Motor neuron (in vitro differentiated cells): ENCODE data around the gene PRPF6. TPM values are rescaled to one million over a fixed set of nuclear protein-coding genes. Genes with fewer than 3 reads are reported as not detected.

Source experiments
- ATAC-seq, 8 experiments: fragments of 200-7000 bp; cut with Tn5 transposase; replicated peaks in 6 of 8; 2 replicates each; pipeline ENCODE4 v1.8.0; 2021; ENCODE audit warnings: mild to moderate bottlenecking in 8 of 8, moderate library complexity in 8 of 8
- H3K27ac ChIP-seq, 2 donors: fragments of 250-450 bp; sonication (Bioruptor Pico); 2 replicates each; pipeline ENCODE4 v1.9.0; 2021; ENCODE audit warnings: antibody characterized with exemption in 2 of 2, mild to moderate bottlenecking in 2 of 2, moderate library complexity in 1 of 2
- H3K4me1 ChIP-seq, 2 donors: fragments of 250-450 bp; sonication (Bioruptor Pico); replicated peaks in 1 of 2; 2 replicates each; pipeline ENCODE4 v1.6.1; 2021; ENCODE audit warnings: antibody characterized with exemption in 2 of 2, mild to moderate bottlenecking in 2 of 2, moderate library complexity in 1 of 2
- H3K4me3 ChIP-seq, 5 donors: fragments of 250-450 bp; sonication (Bioruptor Pico); 2 replicates each; pipeline ENCODE4 v1.9.0; 2021; ENCODE audit warnings: antibody characterized with exemption in 5 of 5, mild to moderate bottlenecking in 5 of 5, moderate library complexity in 4 of 5
- WGBS, 10 experiments: fragments of 450-650 bp; shearing (Covaris generic); methylation state at CpG; one replicate each; pipeline ENCODE4 v1.0.0; 2022; 5-methylcytosine and 5-hydroxymethylcytosine counted together
- in situ Hi-C, 9 experiments: fragments of 400-800 bp; cut with MboI; loops; one replicate each; pipeline ENCODE4 v1.15.0; 2021; ENCODE audit warnings: low sequenced_read_pairs in 9 of 9, low pct_unique_long_range_greater_than_20kb in 2 of 9; ENCODE audit not compliant: unreplicated experiment in 9 of 9
- total RNA-seq, 8 experiments: library from RNA; unstranded; fragments of 300-600 nt; gene quantifications; 2 replicates each; pipeline versions ENCODE4 v1.2.3 to v1.2.4, GENCODE V29; 2022

PRPF6 gene
- total RNA-seq, 8 experiments from 2014 or later: 38.2 to 97.9 (median 64.2) TPM

GRCh38 chr20:64025101-64025825 is 44.3 kb downstream of the PRPF6 start:
- 89 to 100% (median 98%) methylated on average over 2 to 9 of the region's 18 CpGs; no CpG with 5 or more reads in 2 of the 10 experiments for WGBS, 10 experiments
- ATAC-seq: no peak
- in situ Hi-C loops: no loop called here
- H3K4me3 ChIP-seq: no peak overlapping the region
- H3K4me1 ChIP-seq: no peaks in the 10 kb centered on the region
- no peak overlapping the region for H3K27ac ChIP-seq

- peak in 3 of 8 experiments; percentile 7 to 55 (median 28) for ATAC-seq
- Histone ChIP-seq H3K4me1 (no peaks in the 10 kb centered on the region), H3K27ac (no peak overlapping the region), H3K4me3 (no peak overlapping the region)
- in situ Hi-C loops: no loop called here
- WGBS, 10 experiments: 72 to 100% (median 87%) methylated on average over 1 to 14 of the region's 29 CpGs; no CpG with 5 or more reads in 6 of the 10 experiments
These were observed 45.0 kb downstream of the PRPF6 start for GRCh38 chr20:64025826-64026412.

- Histone ChIP-seq H3K4me1 (no peaks in the 10 kb centered on the region), H3K4me3 (no peak overlapping the region), H3K27ac (no peak overlapping the region)
- WGBS, 10 experiments: 86 to 100% (median 92%) methylated on average over 1 to 11 of the region's 24 CpGs; no CpG with 5 or more reads in 5 of the 10 experiments
- in situ Hi-C loops: no loop called here
- ATAC-seq: no peak
These were observed 47.2 kb downstream of the PRPF6 start for GRCh38 chr20:64027981-64028685.

GRCh38 chr20:64029293-64030117 is 48.6 kb downstream of the PRPF6 start:
- in situ Hi-C loops: no loop called here
- ATAC-seq: no peak
- 92 to 100% (median 97%) methylated on average over 1 to 9 of the region's 38 CpGs; no CpG with 5 or more reads in 4 of the 10 experiments for WGBS, 10 experiments

GRCh38 chr20:64030371-64031134 is 49.6 kb downstream of the PRPF6 start:
- no peak for ATAC-seq
- H3K4me1 ChIP-seq: peaks cover 1 to 3% of the 10 kb centered on the region in 2 donors
- no peak overlapping the region for H3K27ac ChIP-seq
- no peak overlapping the region for H3K4me3 ChIP-seq
- in situ Hi-C loops: no loop called here
- WGBS, 10 experiments: 70 to 100% (median 95%) methylated on average over 1 to 5 of the region's 20 CpGs; no CpG with 5 or more reads in 5 of the 10 experiments

More at GRCh38 chr20:64029293-64030117, 48.6 kb downstream of the PRPF6 start:
- H3K27ac ChIP-seq: no peak overlapping the region
- no peaks in the 10 kb centered on the region for H3K4me1 ChIP-seq
- no peak overlapping the region for H3K4me3 ChIP-seq

GRCh38 chr20:64031822-64032314 is 50.9 kb downstream of the PRPF6 start:
- H3K27ac ChIP-seq: no peak overlapping the region
- no peak overlapping the region for H3K4me3 ChIP-seq
- WGBS, 10 experiments: 80 to 100% (median 93%) methylated on average over 1 to 14 of the region's 19 CpGs; no CpG with 5 or more reads in 2 of the 10 experiments
- peaks cover 15 to 16% of the 10 kb centered on the region in 2 donors for H3K4me1 ChIP-seq
- in situ Hi-C loops: no loop called here
- ATAC-seq: no peak

GRCh38 chr20:64032706-64033624 is 52.0 kb downstream of the PRPF6 start:
- no peak for ATAC-seq
- no peak overlapping the region for H3K27ac ChIP-seq
- WGBS, 10 experiments: 74 to 100% (median 94%) methylated on average over 2 to 8 of the region's 31 CpGs; no CpG with 5 or more reads in 6 of the 10 experiments
- H3K4me3 ChIP-seq: no peak overlapping the region
- peaks cover 21 to 22% of the 10 kb centered on the region in 2 donors for H3K4me1 ChIP-seq
- in situ Hi-C loops: no loop called here

- no peak overlapping the region for H3K4me3 ChIP-seq
- H3K27ac ChIP-seq: no peak overlapping the region
- H3K4me1 ChIP-seq: peaks cover 22 to 23% of the 10 kb centered on the region in 2 donors
- 10% methylated on average over 2 of the region's 11 CpGs; no CpG with 5 or more reads in 9 of the 10 experiments for WGBS, 10 experiments
- in situ Hi-C loops: no loop called here
- ATAC-seq: peak in 2 of 8 experiments; percentile 69 to 77
These were observed 53.1 kb downstream of the PRPF6 start for GRCh38 chr20:64033981-64034493.

GRCh38 chr20:64035066-64035932 is 54.4 kb downstream of the PRPF6 start:
- WGBS, 10 experiments: 67 to 100% (median 91%) methylated on average over 1 to 6 of the region's 17 CpGs; no CpG with 5 or more reads in 2 of the 10 experiments
- no peak overlapping the region for H3K27ac ChIP-seq
- in situ Hi-C loops: no loop called here
- peaks cover 22 to 23% of the 10 kb centered on the region in 2 donors for H3K4me1 ChIP-seq
- no peak overlapping the region for H3K4me3 ChIP-seq
- ATAC-seq: no peak

- Histone ChIP-seq H3K4me3 (no peak within 1 kb of the TSS), H3K27ac (no peak within 1 kb of the TSS), H3K4me1 (peaks cover 22 to 23% of the 10 kb centered on the region in 2 donors)
- peak in 1 of 8 experiments; percentile 7 for ATAC-seq
- WGBS, 10 experiments: 73% methylated on average over 5 of the region's 10 CpGs; no CpG with 5 or more reads in 9 of the 10 experiments
- in situ Hi-C loops: no loop called here
These were observed 55.0 kb downstream of the PRPF6 start, which contains the start of gene C20orf204 for GRCh38 chr20:64035933-64036345. Gene C20orf204, plus strand, starts transcription at chr20:64036182. Its CDS starts 142 bp downstream, at chr20:64036324.
